OCI-LY1 (cell line): ENCODE results near the gene NKAIN2.

Experiments
- H2AFZ ChIP-seq: fragments of 200-600 bp; sonication (generic), shearing (Covaris generic); 2 replicates; pipeline ENCODE4 v1.6.0; 2014; ENCODE audit warnings: antibody characterized with exemption, mild to moderate bottlenecking, low read length
- H3F3A ChIP-seq: fragments of 200-600 bp; sonication (generic), shearing (Covaris generic); 2 replicates; pipeline ENCODE4 v1.6.0; 2014; ENCODE audit warnings: mild to moderate bottlenecking, antibody characterized with exemption, low read length, moderate library complexity; ENCODE audit not compliant: insufficient read depth
- H3K27ac ChIP-seq: fragments of 200-600 bp; sonication (generic); 2 replicates; pipeline ENCODE4 v1.5.1; 2014; ENCODE audit warnings: low read length, mixed run types, mild to moderate bottlenecking, low read depth; ENCODE audit not compliant: poor library complexity, severe bottlenecking
- H3K27me3 ChIP-seq: fragments of 200-600 bp; sonication (generic); 2 replicates; pipeline ENCODE4 v1.6.0; 2014; ENCODE audit warnings: antibody characterized with exemption, mild to moderate bottlenecking, low read length, moderate library complexity; ENCODE audit not compliant: insufficient read depth
- H3K36me3 ChIP-seq: fragments of 200-600 bp; sonication (generic); 2 replicates; pipeline ENCODE4 v1.6.1; 2014; ENCODE audit warnings: mild to moderate bottlenecking, antibody characterized with exemption, low read length, moderate library complexity, mixed read lengths; ENCODE audit not compliant: insufficient read depth
- H3K4me1 ChIP-seq: fragments of 200-600 bp; sonication (generic); 2 replicates; pipeline ENCODE4 v1.5.1; 2014; ENCODE audit warnings: mild to moderate bottlenecking, low read length, moderate library complexity; ENCODE audit not compliant: insufficient read depth, severe bottlenecking
- H3K4me2 ChIP-seq: fragments of 200-600 bp; sonication (generic), shearing (Covaris generic); 2 replicates; pipeline ENCODE4 v1.6.1; 2014; ENCODE audit warnings: low read length
- H3K4me3 ChIP-seq: fragments of 200-600 bp; sonication (generic); 2 replicates; pipeline ENCODE4 v1.5.1; 2014; ENCODE audit warnings: low read length, low read depth, mild to moderate bottlenecking, mixed read lengths; ENCODE audit not compliant: poor library complexity, severe bottlenecking
- H3K79me2 ChIP-seq: fragments of 200-600 bp; shearing (Covaris generic); 2 replicates; pipeline ENCODE4 v1.6.1; 2016; ENCODE audit warnings: mixed run types, low read length, mixed read lengths; ENCODE audit not compliant: insufficient read depth
- H3K9ac ChIP-seq: fragments of 200-600 bp; sonication (generic), shearing (Covaris generic); 2 replicates; pipeline ENCODE4 v1.6.1; 2014; ENCODE audit warnings: mild to moderate bottlenecking, low read length, mixed read lengths
- H3K9me2 ChIP-seq: fragments of 200-600 bp; sonication (generic), shearing (Covaris generic); 2 replicates; pipeline ENCODE4 v1.6.1; 2014; ENCODE audit warnings: low read depth, mild to moderate bottlenecking, low read length, mixed read lengths
- H3K9me3 ChIP-seq: fragments of 200-600 bp; shearing (Covaris generic); 2 replicates; pipeline ENCODE4 v1.6.1; 2014; ENCODE audit warnings: low read length, mixed read lengths
- H4K20me1 ChIP-seq: fragments of 200-600 bp; sonication (generic), shearing (Covaris generic); 2 replicates; pipeline ENCODE4 v1.6.0; 2016; ENCODE audit warnings: mild to moderate bottlenecking, low read length; ENCODE audit not compliant: insufficient read depth
- CTCF ChIP-seq: fragments of 200-600 bp; sonication (generic), shearing (Covaris generic); IDR thresholded peaks from 2 replicates; pipeline ENCODE4 v1.5.1; 2017; ENCODE audit warnings: mild to moderate bottlenecking, antibody characterized with exemption, low read length, moderate library complexity, mixed read lengths
- EZH2 ChIP-seq: fragments of 200-600 bp; sonication (generic), shearing (Covaris generic); IDR thresholded peaks from 2 replicates; pipeline ENCODE4 v1.8.0; 2017; ENCODE audit warnings: borderline replicate concordance, mixed run types, mild to moderate bottlenecking, antibody characterized with exemption, low read length, moderate library complexity, mixed read lengths

The NKAIN2 gene

GRCh38 chr6:123810948-123811347 lies 7.3 kb downstream of the NKAIN2 start:
- Histone ChIP-seq H2AFZ (no peak overlapping the region), H3K36me3 (no peaks in the 10 kb centered on the region), H3K4me3 (no peak overlapping the region), H3K9ac (no peak overlapping the region), H3K4me2 (no peak overlapping the region), H3F3A (no peaks in the 10 kb centered on the region), H3K9me2 (no peaks in the 10 kb centered on the region), H3K4me1 (no peaks in the 10 kb centered on the region), H3K27me3 (no peaks in the 10 kb centered on the region), H4K20me1 (no peaks in the 10 kb centered on the region), H3K27ac (no peak overlapping the region), H3K79me2 (no peaks in the 10 kb centered on the region), H3K9me3 (no peaks in the 10 kb centered on the region)
- TF ChIP-seq EZH2 (no peak), CTCF (no peak)

- H3F3A ChIP-seq: no peaks in the 10 kb centered on the region
- no peaks in the 10 kb centered on the region for H3K9me3 ChIP-seq
- H3K9ac ChIP-seq: no peak overlapping the region
- no peaks in the 10 kb centered on the region for H4K20me1 ChIP-seq
- no peak overlapping the region for H2AFZ ChIP-seq
- no peaks in the 10 kb centered on the region for H3K9me2 ChIP-seq
- TF ChIP-seq EZH2 (no peak), CTCF (no peak)
- no peaks in the 10 kb centered on the region for H3K79me2 ChIP-seq
- H3K4me2 ChIP-seq: no peak overlapping the region
- no peaks in the 10 kb centered on the region for H3K4me1 ChIP-seq
- no peak overlapping the region for H3K27ac ChIP-seq
- H3K4me3 ChIP-seq: no peak overlapping the region
- H3K27me3 ChIP-seq: no peaks in the 10 kb centered on the region
- H3K36me3 ChIP-seq: no peaks in the 10 kb centered on the region
Observed at GRCh38 chr6:123811378-123811777, 7.7 kb downstream of the NKAIN2 start.

- Histone ChIP-seq H3F3A (no peaks in the 10 kb centered on the region), H3K4me2 (no peak overlapping the region), H4K20me1 (no peaks in the 10 kb centered on the region), H3K36me3 (no peaks in the 10 kb centered on the region), H3K9me3 (no peaks in the 10 kb centered on the region), H3K9ac (no peak overlapping the region), H3K9me2 (no peaks in the 10 kb centered on the region), H2AFZ (no peak overlapping the region), H3K79me2 (no peaks in the 10 kb centered on the region), H3K4me3 (no peak overlapping the region), H3K27ac (no peak overlapping the region), H3K27me3 (no peaks in the 10 kb centered on the region), H3K4me1 (no peaks in the 10 kb centered on the region)
- TF ChIP-seq CTCF (no peak), EZH2 (no peak)
Observed at GRCh38 chr6:123812621-123813020, 9.0 kb downstream of the NKAIN2 start.
